Spleen (tissue), 7 donors: ENCODE results near the gene YIPF1.
"Not testable (repeated sequence)": the region's sequence is repeated elsewhere in the genome, so short reads cannot be mapped to it uniquely, and the experiment has no call there.

Source experiments
- POLR2A ChIP-seq, 3 donors: fragments of 450-650 bp; IDR thresholded peaks; one replicate each; pipeline ENCODE4 v1.5.1; 2017; ENCODE audit warnings: antibody characterized with exemption in 3 of 3, mild to moderate bottlenecking in 1 of 3
- POLR2AphosphoS5 ChIP-seq, 3 donors: sonication (generic); formaldehyde crosslinking; IDR thresholded peaks; one replicate each; pipeline ENCODE4 v1.5.1; 2017; ENCODE audit warnings: antibody characterized with exemption in 3 of 3
- TF ChIP-seq, protein P1 (sequence below), 11 experiments: fragments of 200-600 bp in 7 of 11; fragments of 450-650 bp in 4 of 11; sonication (generic) in 4 of 11; IDR thresholded peaks in 8 of 11; conservative IDR thresholded peaks in 3 of 11; 1 replicate in 7 of 11; 2 replicates in 4 of 11; pipeline versions ENCODE4 v1.4.0 to v1.8.0; 2016 to 2021; ENCODE audit warnings: antibody characterized with exemption in 11 of 11, inconsistent platforms in 4 of 11, mild to moderate bottlenecking in 1 of 11
- donor health status: DM: no; HTN: no; CAD: no; lungs with moderate emphysema.
- donor health status: DM: no; HTN: no; CAD: no.
- donor health status: DM: no; HTN: no; CAD: no.

DNA sequence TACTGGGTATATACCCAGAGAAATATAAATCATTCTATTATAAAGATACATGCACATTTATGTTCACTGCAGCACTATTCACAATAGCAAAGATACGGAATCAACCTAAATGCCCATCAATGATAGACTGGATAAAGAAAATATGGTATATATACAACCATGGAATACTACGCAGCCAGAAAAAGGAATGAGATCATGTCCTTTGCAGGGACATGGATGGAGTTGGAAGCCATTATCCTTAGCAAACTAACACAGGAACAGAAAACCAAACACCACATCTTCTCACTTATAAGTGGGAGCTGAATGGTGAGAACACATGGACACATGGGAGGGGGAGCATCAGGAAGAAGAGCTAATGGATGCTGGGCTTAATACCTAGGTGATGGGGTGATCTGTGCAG, 7.7 kb downstream of the YIPF1 start:
- not testable (repeated sequence) for TF ChIP-seq POLR2AphosphoS5, POLR2A (IDR thresholded peaks at IDR 0.05)
- TF ChIP-seq, protein P1, sequence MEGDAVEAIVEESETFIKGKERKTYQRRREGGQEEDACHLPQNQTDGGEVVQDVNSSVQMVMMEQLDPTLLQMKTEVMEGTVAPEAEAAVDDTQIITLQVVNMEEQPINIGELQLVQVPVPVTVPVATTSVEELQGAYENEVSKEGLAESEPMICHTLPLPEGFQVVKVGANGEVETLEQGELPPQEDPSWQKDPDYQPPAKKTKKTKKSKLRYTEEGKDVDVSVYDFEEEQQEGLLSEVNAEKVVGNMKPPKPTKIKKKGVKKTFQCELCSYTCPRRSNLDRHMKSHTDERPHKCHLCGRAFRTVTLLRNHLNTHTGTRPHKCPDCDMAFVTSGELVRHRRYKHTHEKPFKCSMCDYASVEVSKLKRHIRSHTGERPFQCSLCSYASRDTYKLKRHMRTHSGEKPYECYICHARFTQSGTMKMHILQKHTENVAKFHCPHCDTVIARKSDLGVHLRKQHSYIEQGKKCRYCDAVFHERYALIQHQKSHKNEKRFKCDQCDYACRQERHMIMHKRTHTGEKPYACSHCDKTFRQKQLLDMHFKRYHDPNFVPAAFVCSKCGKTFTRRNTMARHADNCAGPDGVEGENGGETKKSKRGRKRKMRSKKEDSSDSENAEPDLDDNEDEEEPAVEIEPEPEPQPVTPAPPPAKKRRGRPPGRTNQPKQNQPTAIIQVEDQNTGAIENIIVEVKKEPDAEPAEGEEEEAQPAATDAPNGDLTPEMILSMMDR (IDR thresholded peaks at IDR 0.05 in 8 of 11, conservative IDR thresholded peaks at IDR 0.05 in 3 of 11): not testable (repeated sequence)
